H1 (cell line): ENCODE results near the gene RANBP17. TPM values are rescaled to one million over a fixed set of nuclear protein-coding genes. Genes with fewer than 3 reads are reported as not detected.

ENCODE experiments used
- CTCF ChIA-PET: fragments of 300-600 bp; sonication (Branson Sonifier 250); formaldehyde crosslinking; loops from one replicate; lab custom pipeline; 2021; ENCODE audit not compliant: partially characterized antibody; lab: Charles Lee
- POLR2A ChIA-PET: fragments of 300-600 bp; sonication (Branson Sonifier 250); formaldehyde crosslinking; loops from one replicate; lab custom pipeline; 2021; ENCODE audit warnings: inconsistent platforms; ENCODE audit not compliant: partially characterized antibody; lab: Charles Lee
- DNase-seq, 2 experiments: peaks; one replicate each; pipeline versions ENCODE4 v3.0.0 to v3.0.0-alpha.2; 2010 to 2022; ENCODE audit warnings: low spot score in 2 of 2, low read depth in 1 of 2, mixed read lengths in 1 of 2
- FAIRE-seq: peaks from 2 replicates; lab custom pipeline; 2011; peaks lifted over from hg19 to GRCh38; lab: Jason Lieb, UNC
- H2AFZ ChIP-seq: 2 replicates; pipeline ENCODE4 v1.8.1; 2012; ENCODE audit warnings: low read length, inconsistent platforms
- H2AK5ac ChIP-seq: 2 replicates; pipeline ENCODE4 v1.6.1; 2013; ENCODE audit warnings: low read depth, low read length
- H2BK120ac ChIP-seq: replicated peaks from 2 replicates; pipeline ENCODE3; 2013; ENCODE audit warnings: low read depth, low read length, inconsistent platforms
- H2BK12ac ChIP-seq: 2 replicates; pipeline ENCODE4 v1.6.1; 2013; ENCODE audit warnings: low read depth, low read length
- H2BK15ac ChIP-seq: 2 replicates; pipeline ENCODE4 v1.6.1; 2013; ENCODE audit warnings: low read length
- H2BK20ac ChIP-seq: 2 replicates; pipeline ENCODE4 v1.6.1; 2013; ENCODE audit warnings: low read length
- H2BK5ac ChIP-seq: 2 replicates; pipeline ENCODE4 v1.6.1; 2013; ENCODE audit warnings: low read depth, low read length
- H3K14ac ChIP-seq: 2 replicates; pipeline ENCODE4 v1.6.1; 2013; ENCODE audit warnings: inconsistent platforms; ENCODE audit not compliant: insufficient read length
- H3K18ac ChIP-seq: 2 replicates; pipeline ENCODE4 v1.6.1; 2013; ENCODE audit warnings: low read length; ENCODE audit errors: extremely low read depth
- H3K23ac ChIP-seq: 2 replicates; pipeline ENCODE4 v1.6.1; 2013; ENCODE audit warnings: inconsistent platforms; ENCODE audit not compliant: insufficient read length
- H3K23me2 ChIP-seq: 2 replicates; pipeline ENCODE4 v1.6.1; 2013; ENCODE audit warnings: low read depth, low read length
- H3K27ac ChIP-seq: 2 replicates; pipeline ENCODE4 v1.6.1; 2011; ENCODE audit warnings: low read depth, low read length, inconsistent platforms
- H3K27me3 ChIP-seq, 4 experiments: replicated peaks in 1 of 4; 1 replicate in 1 of 4; 2 replicates in 3 of 4; pipeline versions ENCODE4 v1.6.1 to v1.8.1; 2011 to 2013; ENCODE audit warnings: low read length in 3 of 4, mild to moderate bottlenecking in 3 of 4, inconsistent platforms in 2 of 4, mixed read lengths in 2 of 4, moderate library complexity in 1 of 4; ENCODE audit not compliant: control insufficient read depth in 3 of 4, insufficient read depth in 3 of 4; ENCODE audit errors: extremely low read depth in 1 of 4
- H3K36me3 ChIP-seq, 4 experiments: 2 replicates each; pipeline versions ENCODE4 v1.6.1 to v1.8.1; 2011 to 2013; ENCODE audit warnings: mild to moderate bottlenecking in 4 of 4, low read length in 3 of 4, moderate library complexity in 2 of 4, control low read depth in 1 of 4, inconsistent platforms in 1 of 4; ENCODE audit not compliant: insufficient read depth in 4 of 4, control insufficient read depth in 2 of 4
- H3K4ac ChIP-seq: replicated peaks from 2 replicates; pipeline ENCODE3; 2013; ENCODE audit warnings: low read length, low read depth, mixed read lengths, inconsistent platforms; ENCODE audit not compliant: insufficient read length
- H3K4me1 ChIP-seq, 4 experiments: replicated peaks in 1 of 4; 1 replicate in 1 of 4; 2 replicates in 3 of 4; pipeline versions ENCODE4 v1.6.1 to v1.8.1; 2011 to 2013; ENCODE audit warnings: low read length in 3 of 4, inconsistent platforms in 2 of 4, mixed read lengths in 1 of 4; ENCODE audit not compliant: insufficient read depth in 4 of 4, control insufficient read depth in 3 of 4
- H3K4me2 ChIP-seq, 2 experiments: 2 replicates each; pipeline versions ENCODE4 v1.6.1 to v1.8.1; 2011 to 2013; ENCODE audit warnings: low read depth in 2 of 2, low read length in 2 of 2, control low read depth in 1 of 2, inconsistent platforms in 1 of 2, mild to moderate bottlenecking in 1 of 2; ENCODE audit not compliant: insufficient read depth in 1 of 2
- H3K4me3 ChIP-seq, 4 experiments: fragments of 200-600, 300-600 bp in 1 of 4; sonication (generic), shearing (Covaris generic), sonication (Bioruptor Twin) in 1 of 4; 2 replicates each; pipeline versions ENCODE4 v1.5.1 to v1.8.1; 2011 to 2016; ENCODE audit warnings: low read length in 4 of 4, low read depth in 3 of 4, control low read depth in 2 of 4, inconsistent platforms in 2 of 4, mild to moderate bottlenecking in 2 of 4, mixed read lengths in 1 of 4, moderate library complexity in 1 of 4; ENCODE audit not compliant: insufficient read depth in 2 of 4; ENCODE audit errors: extremely low read depth in 1 of 4
- H3K56ac ChIP-seq: replicated peaks from 2 replicates; pipeline ENCODE3; 2013; ENCODE audit warnings: low read depth, mild to moderate bottlenecking, mixed read lengths, low read length, inconsistent platforms; ENCODE audit not compliant: insufficient read length
- H3K79me1 ChIP-seq: 2 replicates; pipeline ENCODE4 v1.6.1; 2013; ENCODE audit warnings: low read depth, low read length, control low read depth
- H3K79me2 ChIP-seq, 2 experiments: 2 replicates each; pipeline versions ENCODE4 v1.6.1 to v1.8.1; 2012 to 2013; ENCODE audit warnings: low read length in 2 of 2, mild to moderate bottlenecking in 2 of 2, inconsistent platforms in 1 of 2; ENCODE audit not compliant: insufficient read depth in 2 of 2, control insufficient read depth in 1 of 2
- H3K9ac ChIP-seq, 4 experiments: replicated peaks in 1 of 4; 1 replicate in 1 of 4; 2 replicates in 3 of 4; pipeline versions ENCODE4 v1.6.1 to v1.8.1; 2011 to 2013; ENCODE audit warnings: low read depth in 3 of 4, low read length in 3 of 4, control low read depth in 2 of 4, mild to moderate bottlenecking in 2 of 4, moderate library complexity in 2 of 4, inconsistent platforms in 1 of 4; ENCODE audit errors: extremely low read depth in 1 of 4
- H3K9me3 ChIP-seq, 2 experiments: 2 replicates each; pipeline versions ENCODE4 v1.6.1 to v1.8.1; 2012 to 2013; ENCODE audit warnings: mild to moderate bottlenecking in 2 of 2, moderate library complexity in 2 of 2, control low read depth in 1 of 2, inconsistent platforms in 1 of 2, low read depth in 1 of 2, low read length in 1 of 2, mixed read lengths in 1 of 2; ENCODE audit not compliant: insufficient read depth in 2 of 2
- H4K20me1 ChIP-seq, 2 experiments: replicated peaks in 1 of 2; 2 replicates each; pipeline versions ENCODE3 to v1.8.1; 2011 to 2013; ENCODE audit warnings: inconsistent platforms in 2 of 2, low read length in 2 of 2, mild to moderate bottlenecking in 1 of 2; ENCODE audit not compliant: insufficient read depth in 2 of 2, control insufficient read depth in 1 of 2
- H4K5ac ChIP-seq: 2 replicates; pipeline ENCODE4 v1.6.1; 2013; ENCODE audit warnings: low read length, low read depth, mixed read lengths, inconsistent platforms; ENCODE audit not compliant: insufficient read length
- H4K8ac ChIP-seq: 2 replicates; pipeline ENCODE4 v1.8.0; 2013; ENCODE audit warnings: mild to moderate bottlenecking, moderate library complexity, low read length, inconsistent platforms; ENCODE audit not compliant: insufficient read depth; ENCODE audit errors: extremely low read depth
- H4K91ac ChIP-seq: replicated peaks from 2 replicates; pipeline ENCODE3; 2013; ENCODE audit warnings: low read length, mixed read lengths, inconsistent platforms; ENCODE audit not compliant: insufficient read length
- ASH2L ChIP-seq: fragments of 200-600, 300-600 bp; sonication (generic); IDR thresholded peaks from one replicate; pipeline ENCODE4 v1.7.1; 2017; ENCODE audit warnings: low read length
- EZH2 ChIP-seq: fragments of 200-600 bp; sonication (generic); IDR thresholded peaks from 2 replicates; pipeline ENCODE4 v1.7.1; 2012; ENCODE audit warnings: low read depth, mild to moderate bottlenecking, moderate library complexity, low read length, inconsistent platforms; ENCODE audit not compliant: severe bottlenecking
- HDAC6 ChIP-seq: IDR thresholded peaks from one replicate; pipeline ENCODE4 v1.7.1; 2012; ENCODE audit warnings: low read depth, mild to moderate bottlenecking, inconsistent platforms, low read length, moderate library complexity
- PHF8 ChIP-seq: fragments of 200-600 bp; sonication (generic); conservative IDR thresholded peaks from 2 replicates; pipeline ENCODE4 v1.7.1; 2012; ENCODE audit warnings: low read depth, mild to moderate bottlenecking, inconsistent platforms, low read length, moderate library complexity
- POLR2AphosphoS5 ChIP-seq: IDR thresholded peaks from 2 replicates; pipeline ENCODE4 v1.6.1; 2011; ENCODE audit warnings: low read depth, low read length
- RFX5 ChIP-seq: IDR thresholded peaks from 2 replicates; pipeline ENCODE4 v1.6.1; 2011; ENCODE audit warnings: low read depth, low read length, improper control_type of control experiment, borderline replicate concordance
- RNF2 ChIP-seq: fragments of 200-900, 300-1000 bp; sonication (generic); IDR thresholded peaks from 2 replicates; pipeline ENCODE4 v1.7.1; 2016; ENCODE audit warnings: borderline replicate concordance, low read depth, mild to moderate bottlenecking, antibody characterized with exemption, low read length; ENCODE audit not compliant: poor library complexity, severe bottlenecking; ENCODE audit errors: missing control alignments
- RXRA ChIP-seq: IDR thresholded peaks from 2 replicates; pipeline ENCODE4 v1.6.1; 2011; ENCODE audit warnings: low read depth, mild to moderate bottlenecking, low read length, moderate library complexity; ENCODE audit not compliant: insufficient read depth
- SAP30 ChIP-seq: fragments of 300-600 bp; sonication (generic); IDR thresholded peaks from 2 replicates; pipeline ENCODE4 v1.7.1; 2012; ENCODE audit warnings: low read length, moderate library complexity, mild to moderate bottlenecking, inconsistent platforms; ENCODE audit not compliant: insufficient read depth, insufficient replicate concordance
- SIX5 ChIP-seq: IDR thresholded peaks from 2 replicates; pipeline ENCODE4 v1.6.1; 2011; ENCODE audit warnings: mild to moderate bottlenecking, low read depth, low read length
- TAF1 ChIP-seq: IDR thresholded peaks from 2 replicates; pipeline ENCODE4 v1.6.1; 2011; ENCODE audit warnings: mild to moderate bottlenecking, low read depth, low read length
- WGBS, 2 experiments: shearing (Covaris generic) in 1 of 2; methylation state at CpG; one replicate each; pipeline versions ENCODE4 v1.1.6 to v1.1.7; 2013 to 2015; ENCODE audit warnings: low lambda C conversion rate in 2 of 2, mixed read lengths in 2 of 2, inconsistent platforms in 1 of 2, low coverage in 1 of 2, missing lambda C conversion rate in 1 of 2; ENCODE audit not compliant: insufficient replicate concordance in 2 of 2, insufficient coverage in 1 of 2, insufficient read length in 1 of 2; ENCODE audit errors: extremely low coverage in 1 of 2, missing lambda C conversion rate in 1 of 2; 5-methylcytosine and 5-hydroxymethylcytosine counted together
- polyA plus RNA-seq, 7 experiments: library from polyadenylated mRNA; depleted of rRNA in 3 of 7; stranded (reverse) in 5 of 7; unstranded in 2 of 7; fragments of >200 nt in 5 of 7; fragments of 200-250 nt in 2 of 7; gene quantifications; 1 replicate in 5 of 7; 2 replicates in 1 of 7; 4 replicates in 1 of 7; pipeline versions ENCODE4 v1.2.1 to v1.2.3, GENCODE V29; 2011 to 2013; ENCODE audit warnings: missing spikeins in 2 of 7, mixed read lengths in 2 of 7
- total RNA-seq: library from RNA; stranded (reverse); fragmentation: NEBNext Ultra II Directional; extraction: Animal tissue kit (Norgen Biotek cat#: 25700); gene quantifications from 2 replicates; pipeline ENCODE4 v1.2.1, GENCODE V29; 2021

The RANBP17 gene
- total and polyA plus RNA-seq, 2 of the 8 experiments (the other 6 are each of a cell fraction or from before 2014, with no cell fraction given): 8.6 to 21.3 TPM

- H2BK5ac ChIP-seq: no peak overlapping the region
- no peak overlapping the region for H2BK20ac ChIP-seq
- no peak overlapping the region for H3K4me2 ChIP-seq
- WGBS, 2 experiments: 92% methylated on average over 5 of the region's 5 CpGs; no CpG with 5 or more reads in 1 of the 2 experiments
- no peak overlapping the region for H3K18ac ChIP-seq
- FAIRE-seq: no peak
- H4K91ac ChIP-seq: no peak overlapping the region
- no peak overlapping the region for H3K14ac ChIP-seq
- no peaks in the 10 kb centered on the region for H3K79me1 ChIP-seq
- no peak overlapping the region for H3K4me3 ChIP-seq
- no peaks in the 10 kb centered on the region for H3K23me2 ChIP-seq
- no peak overlapping the region for H2BK120ac ChIP-seq
- no peak overlapping the region for H2AFZ ChIP-seq
- CTCF ChIA-PET: interaction anchor here (0.5 to 4.7 kb wide), 8 partner anchors 10 to 1229 kb away, joined by 3 to 40 read pairs (median 6); partner anchors contain the start of gene TLX3
- H3K9me3 ChIP-seq: no peaks in the 10 kb centered on the region
- H3K4ac ChIP-seq: no peak overlapping the region
- no peak overlapping the region for H2BK15ac ChIP-seq
- H2AK5ac ChIP-seq: no peak overlapping the region
- POLR2A ChIA-PET: no interaction called here
- H3K36me3 ChIP-seq: no peaks in the 10 kb centered on the region
- H3K79me2 ChIP-seq: no peaks in the 10 kb centered on the region
- no peak overlapping the region for H4K8ac ChIP-seq
- H3K27me3 ChIP-seq: peaks cover 26 to 63% (median 53%) of the 10 kb centered on the region in 4 experiments
- H4K20me1 ChIP-seq: peaks cover 6 to 8% of the 10 kb centered on the region in 2 experiments
- no peak for TF ChIP-seq RNF2
- TF ChIP-seq SIX5: no peak
- TF ChIP-seq RXRA: no peak
- TF ChIP-seq RFX5: no peak
- no peak for TF ChIP-seq TAF1
- no peak for TF ChIP-seq ASH2L
- TF ChIP-seq POLR2AphosphoS5: no peak
- no peak for TF ChIP-seq EZH2
- TF ChIP-seq SAP30: no peak
- no peak for TF ChIP-seq PHF8
- TF ChIP-seq HDAC6: no peak
- TF ChIP-seq, all 59 proteins: peak for 0
- no peak for DNase-seq
- Histone ChIP-seq H3K4me1 (peaks cover 0 to 10% (median 7%) of the 10 kb centered on the region in 4 experiments; a peak in 6 of 7 replicates), H2BK12ac (no peak overlapping the region), H3K23ac (no peak overlapping the region), H3K56ac (no peak overlapping the region), H4K5ac (no peak overlapping the region), H3K9ac (no peak overlapping the region), H3K27ac (no peak overlapping the region)
Observed at GRCh38 chr5:171322527-171322926, 460.7 kb downstream of the RANBP17 start.
